Peyer's patch (tissue), 4 donors: ENCODE results near the gene RBM12. TPM values are rescaled to one million over a fixed set of nuclear protein-coding genes. Genes with fewer than 3 reads are reported as not detected.

Experiments used
- DNase-seq, 3 donors: peaks; one replicate each; pipeline ENCODE4 v3.0.0-alpha.2; 2017 to 2019
- H3K27ac ChIP-seq, 4 donors: fragments of 200-600 bp; sonication (generic); one replicate each; pipeline ENCODE4 v1.5.1; 2016 to 2019
- H3K27me3 ChIP-seq, 2 donors: fragments of 200-600 bp; sonication (generic); one replicate each; pipeline ENCODE4 v1.5.1; 2019
- H3K36me3 ChIP-seq, 3 donors: fragments of 200-600 bp; sonication (generic); one replicate each; pipeline ENCODE4 v1.5.1; 2016 to 2019
- H3K4me1 ChIP-seq, 4 donors: fragments of 200-600 bp; sonication (generic); one replicate each; pipeline ENCODE4 v1.5.1; 2016 to 2019
- H3K4me3 ChIP-seq, 4 donors: fragments of 200-600 bp; sonication (generic); 1 replicate in 3 of 4; 2 replicates in 1 of 4; pipeline ENCODE4 v1.5.1; 2016 to 2019; ENCODE audit warnings: mild to moderate bottlenecking in 1 of 4
- H3K9me3 ChIP-seq, 4 donors: fragments of 200-600 bp; sonication (generic); one replicate each; pipeline ENCODE4 v1.5.1; 2016 to 2019; ENCODE audit warnings: mild to moderate bottlenecking in 1 of 4
- POLR2A ChIP-seq, 2 donors: fragments of 450-650 bp; IDR thresholded peaks; one replicate each; pipeline ENCODE4 v1.5.1; 2017; ENCODE audit warnings: antibody characterized with exemption in 2 of 2, mild to moderate bottlenecking in 2 of 2, moderate library complexity in 2 of 2
- total RNA-seq, 4 donors: library from RNA; depleted of rRNA; stranded (reverse); fragments of >200 nt; gene quantifications; one replicate each; pipeline ENCODE4 v1.1.0, GENCODE V29; 2016
- TF ChIP-seq, protein P1 (sequence below), 6 experiments: fragments of 450-650 bp in 4 of 6; fragments of 200-600 bp in 2 of 6; sonication (generic) in 1 of 6; IDR thresholded peaks; one replicate each; pipeline ENCODE4 v1.5.1; 2017 to 2019; ENCODE audit warnings: antibody characterized with exemption in 6 of 6, mild to moderate bottlenecking in 3 of 6, moderate library complexity in 1 of 6

Gene RBM12
- total RNA-seq, 4 donors from 2014 or later: 21.1 to 38.1 (median 32.3) TPM

- Histone ChIP-seq H3K36me3 (no peaks in the 10 kb centered on the region), H3K9me3 (no peaks in the 10 kb centered on the region), H3K4me1 (peaks cover 0 to 5% (median 0%) of the 10 kb centered on the region in 4 donors), H3K27ac (no peak overlapping the region), H3K4me3 (no peak overlapping the region), H3K27me3 (no peaks in the 10 kb centered on the region)
- TF ChIP-seq, protein P1, sequence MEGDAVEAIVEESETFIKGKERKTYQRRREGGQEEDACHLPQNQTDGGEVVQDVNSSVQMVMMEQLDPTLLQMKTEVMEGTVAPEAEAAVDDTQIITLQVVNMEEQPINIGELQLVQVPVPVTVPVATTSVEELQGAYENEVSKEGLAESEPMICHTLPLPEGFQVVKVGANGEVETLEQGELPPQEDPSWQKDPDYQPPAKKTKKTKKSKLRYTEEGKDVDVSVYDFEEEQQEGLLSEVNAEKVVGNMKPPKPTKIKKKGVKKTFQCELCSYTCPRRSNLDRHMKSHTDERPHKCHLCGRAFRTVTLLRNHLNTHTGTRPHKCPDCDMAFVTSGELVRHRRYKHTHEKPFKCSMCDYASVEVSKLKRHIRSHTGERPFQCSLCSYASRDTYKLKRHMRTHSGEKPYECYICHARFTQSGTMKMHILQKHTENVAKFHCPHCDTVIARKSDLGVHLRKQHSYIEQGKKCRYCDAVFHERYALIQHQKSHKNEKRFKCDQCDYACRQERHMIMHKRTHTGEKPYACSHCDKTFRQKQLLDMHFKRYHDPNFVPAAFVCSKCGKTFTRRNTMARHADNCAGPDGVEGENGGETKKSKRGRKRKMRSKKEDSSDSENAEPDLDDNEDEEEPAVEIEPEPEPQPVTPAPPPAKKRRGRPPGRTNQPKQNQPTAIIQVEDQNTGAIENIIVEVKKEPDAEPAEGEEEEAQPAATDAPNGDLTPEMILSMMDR (IDR thresholded peaks at IDR 0.05): no peak
- TF ChIP-seq POLR2A (IDR thresholded peaks at IDR 0.05): no peak
- DNase-seq: no peak
Measured at GRCh38 chr20:35638751-35639150, 25.9 kb downstream of the RBM12 start.

DNA sequence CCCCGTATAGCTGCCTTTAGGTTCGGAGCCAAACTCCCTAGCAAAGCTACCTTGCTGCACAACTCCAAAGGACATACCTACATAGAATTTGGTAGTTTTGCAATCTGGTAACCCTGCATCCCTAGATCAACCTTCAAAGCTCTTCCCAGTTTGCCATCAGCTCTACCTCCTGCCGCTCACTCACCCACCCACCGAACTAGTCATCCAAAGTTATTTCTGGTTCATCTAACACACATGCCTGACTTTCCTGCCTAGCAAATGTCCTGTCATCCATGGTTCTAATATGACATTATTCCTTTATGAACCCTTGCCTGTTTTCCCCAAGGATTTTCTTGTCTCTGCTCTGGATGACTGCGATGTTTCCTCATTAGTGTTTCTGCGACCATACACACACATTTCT, 27.4 kb downstream of the RBM12 start:
- Histone ChIP-seq H3K27me3 (no peaks in the 10 kb centered on the region), H3K4me1 (peaks cover 0 to 5% (median 0%) of the 10 kb centered on the region in 4 donors), H3K9me3 (no peaks in the 10 kb centered on the region), H3K4me3 (no peak overlapping the region), H3K27ac (no peak overlapping the region), H3K36me3 (peaks cover 0 to 5% (median 0%) of the 10 kb centered on the region in 3 donors)
- no peak for DNase-seq
- TF ChIP-seq, protein P1 (IDR thresholded peaks at IDR 0.05): no peak
- TF ChIP-seq POLR2A (IDR thresholded peaks at IDR 0.05): no peak

DNA sequence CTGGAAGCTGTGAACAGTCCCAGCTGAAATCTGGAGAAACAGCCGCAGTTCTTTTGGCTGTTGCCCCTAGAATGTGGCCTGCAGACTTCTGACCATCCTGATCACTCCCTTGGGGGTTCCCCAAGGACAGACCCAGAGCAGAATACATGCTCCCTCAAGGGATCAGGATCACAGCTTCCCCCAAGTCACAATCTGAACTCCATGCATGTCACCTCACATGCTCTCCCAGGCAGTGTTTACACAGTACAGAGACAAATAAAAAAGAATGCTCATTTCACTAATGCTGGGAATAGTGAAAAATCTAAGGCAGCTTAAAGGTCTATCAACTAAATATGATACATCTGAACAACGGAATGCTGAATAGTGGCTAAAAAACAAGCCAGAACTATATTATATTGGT, 28.6 kb downstream of the RBM12 start:
- Histone ChIP-seq H3K36me3 (peaks cover 0 to 17% (median 0%) of the 10 kb centered on the region in 3 donors), H3K27me3 (no peaks in the 10 kb centered on the region), H3K4me3 (no peak overlapping the region), H3K27ac (no peak overlapping the region), H3K9me3 (no peaks in the 10 kb centered on the region), H3K4me1 (peaks cover 0 to 5% (median 0%) of the 10 kb centered on the region in 4 donors)
- TF ChIP-seq POLR2A (IDR thresholded peaks at IDR 0.05): no peak
- TF ChIP-seq, protein P1 (IDR thresholded peaks at IDR 0.05): no peak
- no peak for DNase-seq

DNA sequence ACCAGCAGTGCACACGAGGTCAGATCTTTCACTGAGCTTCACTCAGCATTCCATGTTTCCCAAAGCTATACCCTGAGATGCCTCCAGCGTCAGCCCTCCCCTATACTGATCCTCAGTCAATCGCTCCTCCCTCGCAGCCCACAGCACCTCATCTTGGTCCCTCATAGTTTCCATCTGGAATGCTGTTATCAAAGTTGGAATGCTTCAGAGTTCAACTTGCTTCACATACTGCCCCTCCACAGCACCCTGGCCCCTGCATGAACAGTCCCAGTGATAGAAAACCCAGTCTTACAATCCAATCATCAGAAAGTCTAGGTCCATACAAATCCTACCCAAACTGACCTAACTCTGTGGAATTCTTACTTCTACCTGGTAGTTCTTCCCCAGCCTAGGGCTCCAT, 29.0 kb downstream of the RBM12 start:
- TF ChIP-seq POLR2A (IDR thresholded peaks at IDR 0.05): no peak
- TF ChIP-seq, protein P1 (IDR thresholded peaks at IDR 0.05): no peak
- Histone ChIP-seq H3K9me3 (no peaks in the 10 kb centered on the region), H3K36me3 (peaks cover 0 to 21% (median 0%) of the 10 kb centered on the region in 3 donors), H3K4me1 (peaks cover 0 to 5% (median 0%) of the 10 kb centered on the region in 4 donors), H3K4me3 (no peak overlapping the region), H3K27me3 (no peaks in the 10 kb centered on the region), H3K27ac (no peak overlapping the region)
- DNase-seq: no peak

GRCh38 chr20:35632539-35633115, 32.1 kb downstream of the RBM12 start:
- H3K27ac ChIP-seq: no peak overlapping the region
- DNase-seq: no peak
- no peaks in the 10 kb centered on the region for H3K4me1 ChIP-seq
- no peak overlapping the region for H3K4me3 ChIP-seq
- H3K27me3 ChIP-seq: no peaks in the 10 kb centered on the region
- H3K36me3 ChIP-seq: peaks cover 0 to 48% (median 0%) of the 10 kb centered on the region in 3 donors
- no peaks in the 10 kb centered on the region for H3K9me3 ChIP-seq
- TF ChIP-seq POLR2A (IDR thresholded peaks at IDR 0.05): no peak
- TF ChIP-seq, protein P1 (IDR thresholded peaks at IDR 0.05): no peak
